Right lobe of liver (tissue), 4 donors: ENCODE results near the gene METTL5.

Experiments used
- CTCF ChIP-seq, 4 donors: fragments of 200-600 bp in 3 of 4; fragments of 450-650 bp in 1 of 4; IDR thresholded peaks; one replicate each; pipeline versions ENCODE4 v1.5.1 to v1.8.0; 2016 to 2022; ENCODE audit warnings: antibody characterized with exemption in 4 of 4, mild to moderate bottlenecking in 2 of 4
- POLR2A ChIP-seq: fragments of 450-650 bp; IDR thresholded peaks from one replicate; pipeline ENCODE4 v1.6.1; 2017; ENCODE audit warnings: antibody characterized with exemption, mild to moderate bottlenecking
- donor health status: DM: no; HTN: no; CAD: no.
- donor health status: DM: no; HTN: no; CAD: no.
- donor health status: DM: no; HTN: yes; CAD: no.

DNA sequence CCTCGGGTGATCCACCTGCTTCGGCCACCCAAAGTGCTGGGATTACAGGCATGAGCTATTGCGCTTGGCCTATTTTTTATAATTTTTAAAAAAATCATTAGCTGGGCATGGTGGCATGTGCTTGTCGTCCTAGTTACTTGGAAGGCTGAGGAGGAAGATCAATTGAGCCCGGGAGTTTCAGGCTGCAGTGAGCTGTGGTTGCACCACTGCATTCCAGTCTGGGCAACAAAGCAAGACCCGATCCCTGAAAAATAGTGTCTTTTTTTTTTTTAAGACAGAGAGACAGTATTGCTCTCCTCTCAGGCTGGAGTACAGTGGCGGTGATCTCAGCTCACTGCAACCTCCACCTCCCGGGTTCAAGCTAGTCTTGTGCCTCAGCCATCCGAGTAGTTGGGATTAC is 21.2 kb downstream of the METTL5 start:
- TF ChIP-seq POLR2A (no peak), CTCF (IDR thresholded peaks at IDR 0.05) (no peak)
